Testis (tissue), 3 donors: Measurements from ENCODE around the gene ETV5. TPM values are rescaled to one million over a fixed set of nuclear protein-coding genes. Genes with fewer than 3 reads are reported as not detected.

Experiments used
- DNase-seq: peaks from one replicate; pipeline ENCODE4 v3.0.0-alpha.2; 2019
- H3K27ac ChIP-seq, 2 donors: fragments of 200-600 bp; sonication (generic); one replicate each; pipeline ENCODE4 v1.5.1; 2019
- H3K27me3 ChIP-seq: fragments of 200-600 bp; sonication (generic); one replicate; pipeline ENCODE4 v1.5.1; 2019
- H3K36me3 ChIP-seq: fragments of 200-600 bp; sonication (generic); one replicate; pipeline ENCODE4 v1.5.1; 2017; ENCODE audit warnings: low read depth; ENCODE audit errors: missing control alignments
- H3K4me1 ChIP-seq: fragments of 200-600 bp; sonication (generic); one replicate; pipeline ENCODE4 v1.5.1; 2019
- H3K4me3 ChIP-seq, 2 donors: fragments of 200-600 bp; sonication (generic); one replicate each; pipeline ENCODE4 v1.5.1; 2017 to 2019
- H3K9me3 ChIP-seq: fragments of 200-600 bp; sonication (generic); one replicate; pipeline ENCODE4 v1.5.1; 2017
- POLR2A ChIP-seq: fragments of 450-650 bp; IDR thresholded peaks from one replicate; pipeline ENCODE4 v1.6.1; 2017; ENCODE audit warnings: antibody characterized with exemption, mild to moderate bottlenecking, moderate library complexity
- WGBS, 2 donors: methylation state at CpG; one replicate each; pipeline ENCODE4 v1.1.5; 2018; 5-methylcytosine and 5-hydroxymethylcytosine counted together
- intact Hi-C: fragments of 100-400 bp; cut with DNase I; formaldehyde crosslinking; loops from one replicate; pipeline ENCODE4 v1.15.1; 2023; ENCODE audit warnings: low total_unique reads
- polyA plus RNA-seq: library from polyadenylated mRNA; stranded (reverse); fragments of 350-450 nt; fragmentation: Illumina TruSeq; extraction: RNeasy Lipid Tissue Mini Kit (QIAGEN cat#74804); gene quantifications from one replicate; pipeline ENCODE4 v1.2.3, GENCODE V29; 2014; ENCODE audit warnings: low read depth, low replicate concordance; ENCODE audit not compliant: insufficient read depth
- total RNA-seq, 2 donors: library from RNA; depleted of rRNA; stranded (reverse); fragments of >200 nt; gene quantifications; one replicate each; pipeline ENCODE4 v1.2.3, GENCODE V29; 2016
- TF ChIP-seq, protein P1 (sequence below), 3 experiments: fragments of 450-650 bp in 2 of 3; fragments of 200-600 bp in 1 of 3; sonication (generic) in 1 of 3; IDR thresholded peaks; one replicate each; pipeline ENCODE4 v1.5.1; 2016 to 2019; ENCODE audit warnings: antibody characterized with exemption in 3 of 3, mild to moderate bottlenecking in 2 of 3, moderate library complexity in 1 of 3

The ETV5 gene
- total and polyA plus RNA-seq, 3 donors from 2014 or later, result 15.7 to 22.4 (median 20.8) TPM

- intact Hi-C loops, result no loop called here
- no peaks in the 10 kb centered on the region for H3K27me3 ChIP-seq
- no peak for DNase-seq
- no peak overlapping the region for H3K4me3 ChIP-seq
- WGBS, 2 donors, result 58 to 73% methylated on average over 6 of the region's 6 CpGs
- H3K36me3 ChIP-seq, result no peaks in the 10 kb centered on the region
- no peak overlapping the region for H3K27ac ChIP-seq
- H3K9me3 ChIP-seq, result no peaks in the 10 kb centered on the region
- H3K4me1 ChIP-seq, result peaks cover 6% of the 10 kb centered on the region
- no peak for TF ChIP-seq POLR2A
- TF ChIP-seq, protein P1, sequence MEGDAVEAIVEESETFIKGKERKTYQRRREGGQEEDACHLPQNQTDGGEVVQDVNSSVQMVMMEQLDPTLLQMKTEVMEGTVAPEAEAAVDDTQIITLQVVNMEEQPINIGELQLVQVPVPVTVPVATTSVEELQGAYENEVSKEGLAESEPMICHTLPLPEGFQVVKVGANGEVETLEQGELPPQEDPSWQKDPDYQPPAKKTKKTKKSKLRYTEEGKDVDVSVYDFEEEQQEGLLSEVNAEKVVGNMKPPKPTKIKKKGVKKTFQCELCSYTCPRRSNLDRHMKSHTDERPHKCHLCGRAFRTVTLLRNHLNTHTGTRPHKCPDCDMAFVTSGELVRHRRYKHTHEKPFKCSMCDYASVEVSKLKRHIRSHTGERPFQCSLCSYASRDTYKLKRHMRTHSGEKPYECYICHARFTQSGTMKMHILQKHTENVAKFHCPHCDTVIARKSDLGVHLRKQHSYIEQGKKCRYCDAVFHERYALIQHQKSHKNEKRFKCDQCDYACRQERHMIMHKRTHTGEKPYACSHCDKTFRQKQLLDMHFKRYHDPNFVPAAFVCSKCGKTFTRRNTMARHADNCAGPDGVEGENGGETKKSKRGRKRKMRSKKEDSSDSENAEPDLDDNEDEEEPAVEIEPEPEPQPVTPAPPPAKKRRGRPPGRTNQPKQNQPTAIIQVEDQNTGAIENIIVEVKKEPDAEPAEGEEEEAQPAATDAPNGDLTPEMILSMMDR (IDR thresholded peaks at IDR 0.05), result no peak
These were observed 12.4 kb upstream of the ETV5 start for GRCh38 chr3:186121278-186121677.

- Histone ChIP-seq H3K9me3 (no peaks in the 10 kb centered on the region), H3K4me1 (peaks cover 6% of the 10 kb centered on the region), H3K4me3 (no peak overlapping the region), H3K27ac (no peak overlapping the region), H3K36me3 (no peaks in the 10 kb centered on the region), H3K27me3 (no peaks in the 10 kb centered on the region)
- WGBS, 2 donors, result 70 to 73% methylated on average over 4 of the region's 4 CpGs
- TF ChIP-seq, protein P1 (IDR thresholded peaks at IDR 0.05), result no peak
- no peak for TF ChIP-seq POLR2A
- DNase-seq, result no peak
- intact Hi-C loops, result no loop called here
These were observed 10.6 kb upstream of the ETV5 start for GRCh38 chr3:186119499-186119898.

DNA sequence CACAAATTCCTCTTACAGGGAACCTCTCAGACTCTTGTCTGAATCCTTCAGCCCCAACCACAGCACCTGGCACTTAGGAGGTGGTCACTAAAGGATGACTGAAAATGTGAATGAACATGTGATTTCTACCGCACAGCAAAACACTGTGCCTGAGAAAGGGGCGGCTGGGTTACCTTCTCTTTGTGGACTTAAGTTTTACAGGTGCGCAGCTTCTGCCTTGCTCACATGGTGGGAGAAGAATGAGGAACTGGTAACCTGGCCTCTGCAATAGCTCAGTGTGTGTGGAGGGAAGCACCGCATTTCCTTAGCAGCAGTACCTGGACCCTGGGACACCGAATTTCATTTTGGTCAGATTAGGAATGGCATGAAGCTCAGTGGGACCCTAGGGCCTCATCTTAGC lies 9.8 kb upstream of the ETV5 start:
- peaks cover 6% of the 10 kb centered on the region for H3K4me1 ChIP-seq
- no peak for DNase-seq
- intact Hi-C loops, result no loop called here
- no peaks in the 10 kb centered on the region for H3K9me3 ChIP-seq
- no peak overlapping the region for H3K4me3 ChIP-seq
- H3K27me3 ChIP-seq, result no peaks in the 10 kb centered on the region
- TF ChIP-seq, protein P1 (IDR thresholded peaks at IDR 0.05), result no peak
- TF ChIP-seq POLR2A, result no peak
- no peaks in the 10 kb centered on the region for H3K36me3 ChIP-seq
- 91 to 98% methylated on average over 5 of the region's 5 CpGs for WGBS, 2 donors
- H3K27ac ChIP-seq, result no peak overlapping the region

DNA sequence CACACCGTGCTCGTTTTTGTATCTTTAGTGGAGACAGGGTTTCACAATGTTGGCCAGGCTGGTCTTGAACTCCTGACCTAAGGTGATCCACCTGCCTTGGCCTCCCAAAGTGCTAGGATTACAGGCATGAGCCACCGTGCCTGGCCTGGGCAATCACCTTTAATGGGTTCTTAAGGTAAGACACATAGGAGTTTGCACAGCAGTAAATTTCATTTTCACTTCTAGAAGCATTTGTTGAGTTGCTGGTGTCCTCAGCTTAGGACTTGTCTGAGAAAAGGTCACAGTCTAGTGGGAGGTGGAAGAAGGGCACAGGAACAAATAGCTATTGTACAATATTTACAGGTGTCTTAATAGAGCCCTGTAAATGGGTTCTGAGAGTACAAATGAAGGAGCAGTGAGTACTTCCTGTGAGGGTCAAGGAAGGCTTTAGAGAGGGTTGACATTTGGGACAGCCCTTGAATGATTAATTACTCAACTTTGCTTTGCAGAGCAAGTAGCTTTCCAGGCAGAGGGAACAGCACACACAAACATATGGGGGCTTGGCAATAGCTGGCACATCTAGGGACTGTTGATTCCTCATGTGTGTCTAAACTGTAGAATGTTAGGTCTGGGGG lies 8.7 kb upstream of the ETV5 start:
- Histone ChIP-seq H3K4me3 (no peak overlapping the region), H3K36me3 (no peaks in the 10 kb centered on the region), H3K4me1 (peaks cover 6% of the 10 kb centered on the region), H3K9me3 (no peaks in the 10 kb centered on the region), H3K27ac (no peak overlapping the region), H3K27me3 (no peaks in the 10 kb centered on the region)
- TF ChIP-seq, protein P1 (IDR thresholded peaks at IDR 0.05), result no peak
- TF ChIP-seq POLR2A, result no peak
- DNase-seq, result no peak
- intact Hi-C loops, result no loop called here
- WGBS, 2 donors, result 89% methylated on average over 3 of the region's 3 CpGs
